RWPE2 (cell line): Measurements from ENCODE around the gene FOXF2.

Experiments
- ATAC-seq: fragments of 200-7000 bp; cut with Tn5 transposase; 3 replicates; pipeline ENCODE4 v1.9.1; 2021; ENCODE audit warnings: low read depth
- DNase-seq: peaks from one replicate; pipeline ENCODE4 v3.0.0-alpha.2; 2020; ENCODE audit warnings: low spot score
- H3K27ac ChIP-seq: fragments of 450-650 bp; 2 replicates; pipeline ENCODE4 v1.5.1; 2017; ENCODE audit warnings: mild to moderate bottlenecking; ENCODE audit not compliant: poor library complexity, severe bottlenecking
- H3K27me3 ChIP-seq: fragments of 250-450 bp; sonication (Bioruptor Pico); 2 replicates; pipeline ENCODE4 v1.5.1; 2021; ENCODE audit warnings: mild to moderate bottlenecking, moderate library complexity; ENCODE audit not compliant: insufficient read depth, poor library complexity, severe bottlenecking
- H3K36me3 ChIP-seq: fragments of 250-450 bp; sonication (Bioruptor Pico); 2 replicates; pipeline ENCODE4 v1.5.1; 2020; ENCODE audit warnings: low read depth, mild to moderate bottlenecking, moderate library complexity
- H3K4me1 ChIP-seq: fragments of 250-450 bp; sonication (Bioruptor Pico); 2 replicates; pipeline ENCODE4 v1.5.1; 2021; ENCODE audit warnings: mild to moderate bottlenecking, moderate library complexity; ENCODE audit not compliant: insufficient read depth, poor library complexity, severe bottlenecking
- H3K4me3 ChIP-seq: fragments of 250-450 bp; sonication (Bioruptor Pico); 2 replicates; pipeline ENCODE4 v1.5.1; 2021; ENCODE audit warnings: mild to moderate bottlenecking, moderate library complexity; ENCODE audit not compliant: severe bottlenecking
- H3K9me3 ChIP-seq: fragments of 250-450 bp; sonication (Bioruptor Pico); 2 replicates; pipeline ENCODE4 v1.5.1; 2021; ENCODE audit warnings: mild to moderate bottlenecking, moderate library complexity; ENCODE audit not compliant: severe bottlenecking
- TF ChIP-seq, protein P1 (sequence below): fragments of 450-650 bp; IDR thresholded peaks from one replicate; pipeline ENCODE4 v1.5.1; 2017; ENCODE audit warnings: mild to moderate bottlenecking, moderate library complexity; ENCODE audit not compliant: poor library complexity, severe bottlenecking

Gene FOXF2

DNA sequence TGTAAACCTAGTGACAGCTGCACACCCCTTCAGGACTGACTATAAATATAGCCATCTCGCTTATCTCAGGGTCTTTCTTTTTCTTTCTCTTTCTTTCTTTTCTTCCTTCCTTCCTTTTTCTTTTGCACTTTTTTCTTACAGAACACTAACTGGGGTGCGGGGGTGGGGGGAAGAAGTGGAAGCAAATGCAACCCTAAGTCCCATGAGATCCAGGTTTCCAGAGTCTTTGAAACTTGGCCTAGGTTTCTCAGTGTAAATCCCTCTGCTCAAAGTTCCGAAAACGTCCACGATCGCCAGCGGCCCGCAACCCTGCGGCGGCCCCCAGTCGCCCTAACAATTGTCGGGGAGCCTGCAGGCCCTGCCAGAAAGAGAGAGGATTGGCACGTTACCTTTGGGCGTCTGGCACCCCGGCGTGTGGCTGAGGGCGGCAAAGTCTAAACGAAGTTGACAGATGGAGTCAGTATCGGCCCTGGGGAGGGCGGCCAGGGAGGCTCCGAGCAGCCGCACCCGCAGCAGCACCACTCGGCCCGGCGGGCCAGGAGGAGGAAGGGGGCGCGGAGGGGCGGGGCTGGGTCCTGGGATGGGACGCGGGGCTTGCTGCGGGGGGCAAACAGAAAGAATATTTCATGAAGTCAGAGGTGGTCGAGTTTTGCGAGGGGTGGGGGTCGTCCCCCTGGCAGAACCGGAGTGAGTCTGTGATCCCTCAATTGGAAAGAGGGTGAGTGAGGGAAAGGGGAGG, 577 bp upstream of the FOXF2 start:
- peaks cover 90% of the 10 kb centered on the region for H3K27me3 ChIP-seq
- no peaks in the 10 kb centered on the region for H3K36me3 ChIP-seq
- H3K4me1 ChIP-seq, result no peaks in the 10 kb centered on the region
- no peak overlapping the region for H3K4me3 ChIP-seq
- no peak overlapping the region for H3K27ac ChIP-seq
- H3K9me3 ChIP-seq, result no peaks in the 10 kb centered on the region
- DNase-seq (no peak), ATAC-seq (no peak)
- TF ChIP-seq, protein P1, sequence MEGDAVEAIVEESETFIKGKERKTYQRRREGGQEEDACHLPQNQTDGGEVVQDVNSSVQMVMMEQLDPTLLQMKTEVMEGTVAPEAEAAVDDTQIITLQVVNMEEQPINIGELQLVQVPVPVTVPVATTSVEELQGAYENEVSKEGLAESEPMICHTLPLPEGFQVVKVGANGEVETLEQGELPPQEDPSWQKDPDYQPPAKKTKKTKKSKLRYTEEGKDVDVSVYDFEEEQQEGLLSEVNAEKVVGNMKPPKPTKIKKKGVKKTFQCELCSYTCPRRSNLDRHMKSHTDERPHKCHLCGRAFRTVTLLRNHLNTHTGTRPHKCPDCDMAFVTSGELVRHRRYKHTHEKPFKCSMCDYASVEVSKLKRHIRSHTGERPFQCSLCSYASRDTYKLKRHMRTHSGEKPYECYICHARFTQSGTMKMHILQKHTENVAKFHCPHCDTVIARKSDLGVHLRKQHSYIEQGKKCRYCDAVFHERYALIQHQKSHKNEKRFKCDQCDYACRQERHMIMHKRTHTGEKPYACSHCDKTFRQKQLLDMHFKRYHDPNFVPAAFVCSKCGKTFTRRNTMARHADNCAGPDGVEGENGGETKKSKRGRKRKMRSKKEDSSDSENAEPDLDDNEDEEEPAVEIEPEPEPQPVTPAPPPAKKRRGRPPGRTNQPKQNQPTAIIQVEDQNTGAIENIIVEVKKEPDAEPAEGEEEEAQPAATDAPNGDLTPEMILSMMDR, result no peak

DNA sequence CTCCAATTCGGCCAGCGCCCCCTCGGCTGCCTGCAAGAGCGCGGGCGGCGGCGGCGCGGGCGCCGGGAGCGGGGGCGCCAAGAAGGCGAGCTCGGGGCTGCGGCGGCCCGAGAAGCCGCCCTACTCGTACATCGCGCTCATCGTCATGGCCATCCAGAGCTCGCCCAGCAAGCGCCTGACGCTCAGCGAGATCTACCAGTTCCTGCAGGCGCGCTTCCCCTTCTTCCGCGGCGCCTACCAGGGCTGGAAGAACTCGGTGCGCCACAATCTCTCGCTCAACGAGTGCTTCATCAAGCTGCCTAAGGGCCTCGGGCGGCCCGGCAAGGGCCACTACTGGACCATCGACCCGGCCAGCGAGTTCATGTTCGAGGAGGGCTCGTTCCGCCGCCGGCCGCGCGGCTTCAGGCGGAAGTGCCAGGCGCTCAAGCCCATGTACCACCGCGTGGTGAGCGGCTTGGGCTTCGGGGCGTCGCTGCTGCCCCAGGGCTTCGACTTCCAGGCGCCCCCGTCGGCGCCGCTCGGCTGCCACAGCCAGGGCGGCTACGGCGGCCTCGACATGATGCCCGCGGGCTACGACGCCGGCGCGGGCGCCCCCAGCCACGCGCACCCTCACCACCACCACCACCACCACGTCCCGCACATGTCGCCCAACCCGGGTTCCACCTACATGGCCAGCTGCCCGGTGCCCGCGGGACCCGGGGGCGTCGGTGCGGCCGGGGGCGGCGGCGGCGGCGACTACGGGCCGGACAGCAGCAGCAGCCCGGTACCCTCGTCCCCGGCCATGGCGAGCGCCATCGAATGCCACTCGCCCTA, 963 bp downstream of the FOXF2 start:
- Histone ChIP-seq H3K9me3 (no peaks in the 10 kb centered on the region), H3K27ac (no peak overlapping the region), H3K4me1 (no peaks in the 10 kb centered on the region), H3K27me3 (peaks cover 90% of the 10 kb centered on the region), H3K36me3 (no peaks in the 10 kb centered on the region), H3K4me3 (peak overlapping the region; percentile 41)
- TF ChIP-seq, protein P1, result no peak
- DNase-seq, result no peak
- peak; percentile 57 for ATAC-seq

DNA sequence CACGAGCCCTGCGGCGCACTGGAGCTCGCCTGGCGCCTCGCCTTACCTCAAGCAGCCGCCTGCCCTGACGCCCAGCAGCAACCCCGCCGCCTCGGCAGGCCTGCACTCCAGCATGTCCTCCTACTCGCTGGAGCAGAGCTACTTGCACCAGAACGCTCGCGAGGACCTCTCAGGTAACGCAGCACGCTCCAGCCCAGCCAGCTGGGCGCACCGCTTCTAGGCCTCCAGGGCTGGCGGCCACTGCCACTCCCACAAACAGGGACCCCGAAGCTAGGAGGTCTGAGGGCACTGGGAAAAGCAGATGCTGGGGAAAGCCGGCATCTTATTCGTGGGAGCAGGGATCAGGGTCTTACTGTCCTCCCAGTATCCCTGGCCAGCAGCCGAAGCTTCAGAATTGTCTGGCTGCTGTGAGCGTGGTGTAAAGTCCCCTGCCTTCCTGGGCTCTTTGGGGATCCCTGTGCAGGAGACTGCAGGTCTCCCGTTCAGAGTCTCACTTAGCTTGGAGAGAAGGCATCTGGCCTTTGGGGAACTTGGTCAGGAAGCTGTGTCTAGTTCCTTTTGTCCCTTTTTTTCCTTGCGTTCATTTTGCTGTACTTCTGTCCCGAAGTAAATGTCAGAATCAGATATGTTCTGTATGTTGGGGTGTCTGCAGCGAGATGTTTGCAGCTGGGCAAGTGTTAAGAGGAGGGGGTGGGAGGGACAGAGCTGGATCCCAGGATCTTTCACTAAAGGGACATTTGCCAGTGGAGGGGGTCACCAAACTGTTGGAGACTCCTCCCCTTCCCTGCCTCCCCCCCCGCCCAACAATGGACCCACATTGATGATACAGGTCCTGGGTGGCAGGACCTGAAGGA, 1.8 kb downstream of the FOXF2 start:
- DNase-seq (no peak), ATAC-seq (no peak)
- no peaks in the 10 kb centered on the region for H3K36me3 ChIP-seq
- TF ChIP-seq, protein P1, result no peak
- no peak overlapping the region for H3K27ac ChIP-seq
- no peaks in the 10 kb centered on the region for H3K9me3 ChIP-seq
- H3K27me3 ChIP-seq, result peaks cover 88% of the 10 kb centered on the region
- H3K4me1 ChIP-seq, result no peaks in the 10 kb centered on the region
- H3K4me3 ChIP-seq, result peak overlapping the region; percentile 41

DNA sequence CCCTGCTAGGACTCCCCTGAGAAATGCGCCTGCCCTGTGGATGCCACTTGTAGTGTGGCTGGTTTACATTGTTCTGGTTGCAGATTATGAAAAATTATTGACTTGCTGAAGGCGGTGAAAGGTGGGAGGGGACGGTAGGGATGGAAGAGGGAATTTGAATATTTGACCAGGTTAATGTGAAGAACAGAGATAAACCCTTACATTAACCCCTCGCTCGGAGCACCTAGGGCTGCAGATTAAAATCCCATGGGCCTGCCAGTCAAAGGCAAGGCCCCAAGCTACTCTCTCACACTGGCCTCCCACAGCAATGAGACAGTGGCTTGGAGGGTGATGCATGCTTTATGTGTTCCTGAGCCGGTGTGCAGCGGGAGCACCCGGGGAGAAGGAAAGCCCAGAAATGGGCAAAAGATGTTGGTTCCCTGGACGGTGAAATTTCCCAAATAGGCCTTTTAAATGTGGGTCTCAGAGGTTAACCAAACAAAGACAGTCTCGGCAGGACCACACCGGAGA, 2.5 kb downstream of the FOXF2 start:
- TF ChIP-seq, protein P1, result no peak
- ATAC-seq (no peak), DNase-seq (no peak)
- peaks cover 3% of the 10 kb centered on the region for H3K4me1 ChIP-seq
- H3K27me3 ChIP-seq, result peaks cover 88% of the 10 kb centered on the region
- no peak overlapping the region for H3K27ac ChIP-seq
- no peak overlapping the region for H3K4me3 ChIP-seq
- no peaks in the 10 kb centered on the region for H3K36me3 ChIP-seq
- H3K9me3 ChIP-seq, result no peaks in the 10 kb centered on the region
